Right cardiac atrium (tissue), 5 donors: ENCODE measurements around the gene PLS1. TPM values are rescaled to one million over a fixed set of nuclear protein-coding genes. Genes with fewer than 3 reads are reported as not detected.

ENCODE experiments used
- ATAC-seq, 2 donors: fragments of 200-7000 bp; cut with Tn5 transposase; one replicate each; pipeline versions ENCODE4 v1.8.0 to v1.9.1; 2020; ENCODE audit warnings: moderate library complexity in 2 of 2, mild to moderate bottlenecking in 1 of 2
- DNase-seq, 3 donors: peaks; one replicate each; pipeline ENCODE4 v3.0.0-alpha.2; 2020
- H3K27ac ChIP-seq: one replicate; pipeline ENCODE4 v1.5.1; 2013; ENCODE audit warnings: mild to moderate bottlenecking, low read length, control low read depth, moderate library complexity
- H3K27me3 ChIP-seq: one replicate; pipeline ENCODE4 v1.6.1; 2013; ENCODE audit not compliant: control insufficient read depth, insufficient read depth
- H3K4me1 ChIP-seq: one replicate; pipeline ENCODE4 v1.6.1; 2013; ENCODE audit warnings: low read length; ENCODE audit not compliant: control insufficient read depth, insufficient read depth
- H3K4me3 ChIP-seq: one replicate; pipeline ENCODE4 v1.5.1; 2013; ENCODE audit warnings: low read length, control low read depth
- H3K9me3 ChIP-seq: one replicate; pipeline ENCODE4 v1.6.1; 2013; ENCODE audit warnings: low read length; ENCODE audit not compliant: control insufficient read depth
- WGBS: extraction: QIAGEN DNeasy Blood & Tissue Kit; methylation state at CpG from one replicate; pipeline ENCODE4 v1.1.7; 2013; 5-methylcytosine and 5-hydroxymethylcytosine counted together
- intact Hi-C, 4 donors: fragments of 100-400 bp; cut with DNase I; formaldehyde crosslinking; loops; one replicate each; pipeline versions ENCODE4 v1.11.0 to v1.14.0; 2022 to 2023
- polyA plus RNA-seq: library from polyadenylated mRNA; stranded (reverse); fragments of 200-250 nt; gene quantifications from one replicate; pipeline ENCODE4 v1.2.3, GENCODE V29; 2013
- total RNA-seq, 4 donors: library from RNA; stranded (reverse); fragmentation: NEBNext Ultra II Directional; extraction: Animal tissue kit (Norgen Biotek cat#: 25700); gene quantifications; one replicate each; pipeline ENCODE4 v1.2.1, GENCODE V29; 2021
- donor health status: healthy with polysubstance abuse.
- donor health status: DM: no; HTN: yes; CAD: no.
- donor health status: DM: no; HTN: no; CAD: no.
- donor health status: DM: no; HTN: yes; CAD: no; lungs with severe emphysema.
- donor health status: DM: yes; HTN: yes; CAD: no.

The PLS1 gene
- total and polyA plus RNA-seq, 5 donors = 0.66 to 2.4 (median 1.3) TPM

DNA sequence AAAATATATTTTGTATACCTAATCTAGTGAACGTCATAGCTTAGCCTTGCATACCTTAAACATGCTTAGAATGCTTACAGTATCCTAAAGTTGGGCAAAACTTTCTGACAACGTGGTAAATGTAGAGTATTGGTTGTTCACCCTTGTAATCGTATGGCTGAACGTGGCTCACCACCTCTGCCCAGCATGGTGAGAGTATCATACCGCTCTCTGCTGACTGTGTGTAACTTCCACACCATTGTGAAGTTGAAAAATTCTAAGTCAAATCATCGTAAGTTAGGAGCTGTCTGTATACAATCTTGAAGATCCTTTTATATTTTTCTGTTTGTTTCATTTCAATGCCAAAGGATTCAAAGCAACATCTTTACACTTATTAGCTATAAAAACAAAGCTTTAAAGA lies 64.2 kb downstream of the PLS1 start:
- Histone ChIP-seq H3K9me3 (no peaks in the 10 kb centered on the region), H3K4me1 (no peaks in the 10 kb centered on the region), H3K27me3 (no peaks in the 10 kb centered on the region), H3K27ac (no peak overlapping the region), H3K4me3 (no peak overlapping the region)
- intact Hi-C loops = no loop called here
- no peak for DNase-seq
- WGBS = 64% methylated on average over 6 of the region's 6 CpGs
- ATAC-seq = no peak

DNA sequence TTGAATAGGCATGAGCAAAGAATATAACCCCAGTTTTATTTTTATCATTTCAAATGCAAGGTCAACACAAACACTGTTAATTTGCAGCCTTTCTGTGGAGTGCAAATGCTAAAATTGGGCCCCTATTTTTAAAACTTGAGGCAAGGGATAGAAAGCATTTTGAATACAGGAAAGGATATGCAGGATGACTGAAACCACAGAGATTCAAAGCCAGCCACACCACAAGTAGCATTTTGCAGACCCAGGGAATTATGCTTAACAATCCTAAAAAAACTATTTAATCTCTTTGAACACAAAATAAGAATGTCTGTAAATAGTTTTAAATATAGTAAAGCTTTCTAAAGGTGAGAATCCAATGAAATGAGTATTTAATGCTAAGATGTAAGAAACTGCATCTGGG lies 64.7 kb downstream of the PLS1 start:
- H3K4me3 ChIP-seq = no peak overlapping the region
- no peak for ATAC-seq
- no peaks in the 10 kb centered on the region for H3K9me3 ChIP-seq
- no peaks in the 10 kb centered on the region for H3K4me1 ChIP-seq
- intact Hi-C loops = no loop called here
- no peak overlapping the region for H3K27ac ChIP-seq
- H3K27me3 ChIP-seq = no peaks in the 10 kb centered on the region
- DNase-seq = no peak

DNA sequence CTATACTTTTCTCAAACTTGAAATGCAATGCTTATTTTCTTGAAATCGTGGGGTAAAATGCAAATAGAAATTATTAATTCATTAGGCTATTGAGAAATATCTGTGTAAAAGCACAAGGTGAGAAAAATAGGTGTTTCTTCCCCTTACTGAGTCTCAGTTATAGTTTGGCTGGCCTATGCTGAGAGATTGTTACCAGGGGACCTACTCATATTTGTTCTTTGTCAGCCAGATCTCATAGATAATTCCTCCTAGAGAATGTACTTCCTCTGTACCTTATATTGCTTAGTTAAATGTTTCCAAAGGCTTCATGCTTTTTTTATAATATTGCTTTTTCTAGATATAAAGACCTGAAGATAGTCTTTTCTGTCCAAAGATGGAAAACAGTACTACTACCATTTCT lies 67.7 kb downstream of the PLS1 start:
- ATAC-seq (no peak), DNase-seq (no peak)
- intact Hi-C loops = no loop called here
- WGBS = 76% methylated on average over 1 of the region's 1 CpG
- Histone ChIP-seq H3K4me1 (no peaks in the 10 kb centered on the region), H3K9me3 (no peaks in the 10 kb centered on the region), H3K27ac (no peak overlapping the region), H3K4me3 (no peak overlapping the region), H3K27me3 (no peaks in the 10 kb centered on the region)

DNA sequence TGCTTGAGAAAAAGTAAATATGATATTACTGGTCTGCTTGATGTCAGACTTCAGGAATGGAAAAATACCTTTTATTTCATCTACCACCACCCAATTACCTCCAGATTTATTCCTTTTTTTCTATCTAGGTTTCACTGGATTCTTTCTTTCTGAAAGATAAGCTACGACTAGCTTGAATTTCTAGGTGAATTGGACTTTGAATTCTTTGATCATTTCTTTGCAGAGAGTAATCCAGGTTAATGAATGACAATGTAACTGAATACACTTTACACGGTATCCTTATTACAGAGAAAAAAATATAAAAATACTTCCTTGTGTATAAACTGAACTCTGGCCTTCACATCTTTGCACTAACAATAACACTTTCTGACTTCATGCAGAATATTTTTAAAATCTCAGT lies 68.1 kb downstream of the PLS1 start:
- Histone ChIP-seq H3K9me3 (no peaks in the 10 kb centered on the region), H3K27ac (no peak overlapping the region), H3K4me1 (no peaks in the 10 kb centered on the region), H3K4me3 (no peak overlapping the region), H3K27me3 (no peaks in the 10 kb centered on the region)
- no peak for ATAC-seq
- no peak for DNase-seq
- intact Hi-C loops = no loop called here
- WGBS = 71% methylated on average over 2 of the region's 2 CpGs

DNA sequence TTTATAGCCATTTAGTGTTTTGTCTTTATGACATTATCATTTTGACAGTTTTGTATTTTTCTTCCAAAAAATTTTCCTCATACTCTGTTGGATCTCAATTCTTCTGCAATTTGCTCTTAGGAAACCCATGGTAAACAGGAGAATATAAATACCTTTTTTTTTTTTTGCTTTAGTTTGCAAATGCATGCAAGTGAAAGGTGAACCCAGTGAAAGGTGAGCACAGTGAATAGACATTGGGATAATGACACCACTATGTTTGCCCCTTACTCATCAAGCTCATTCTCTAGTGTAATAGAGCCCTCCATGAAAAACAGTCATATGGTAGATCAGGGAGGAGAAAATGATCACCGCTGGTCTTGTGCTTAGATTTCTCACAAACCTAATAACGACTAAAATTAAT lies 68.6 kb downstream of the PLS1 start:
- Histone ChIP-seq H3K4me3 (no peak overlapping the region), H3K27ac (no peak overlapping the region), H3K9me3 (no peaks in the 10 kb centered on the region), H3K27me3 (no peaks in the 10 kb centered on the region), H3K4me1 (no peaks in the 10 kb centered on the region)
- 72% methylated on average over 2 of the region's 2 CpGs for WGBS
- intact Hi-C loops = no loop called here
- ATAC-seq = no peak
- DNase-seq = no peak

DNA sequence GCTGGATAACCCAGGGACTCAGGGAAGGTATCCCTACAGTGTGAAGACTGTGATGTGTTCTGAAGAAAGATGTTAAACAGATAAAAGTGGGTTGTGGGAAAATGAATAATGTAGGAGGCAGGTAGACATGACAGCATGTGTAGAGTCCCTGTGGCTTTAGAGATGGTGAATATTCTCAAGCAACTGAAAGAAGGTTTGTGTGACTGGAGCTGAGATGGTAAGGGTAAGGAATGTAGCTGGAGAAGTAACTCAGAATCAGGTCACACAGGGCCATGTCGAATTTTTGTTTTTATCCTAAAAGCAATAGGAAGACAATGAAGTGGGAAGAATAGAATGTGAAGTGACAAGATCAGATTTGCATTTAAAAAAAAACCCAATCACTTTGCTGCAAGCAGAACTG lies 73.9 kb downstream of the PLS1 start:
- no peaks in the 10 kb centered on the region for H3K9me3 ChIP-seq
- no peak for DNase-seq
- WGBS = 40% methylated on average over 1 of the region's 1 CpG
- no peak for ATAC-seq
- no peaks in the 10 kb centered on the region for H3K27me3 ChIP-seq
- intact Hi-C loops = no loop called here
- H3K4me1 ChIP-seq = no peaks in the 10 kb centered on the region
- no peak overlapping the region for H3K27ac ChIP-seq
- H3K4me3 ChIP-seq = no peak overlapping the region

DNA sequence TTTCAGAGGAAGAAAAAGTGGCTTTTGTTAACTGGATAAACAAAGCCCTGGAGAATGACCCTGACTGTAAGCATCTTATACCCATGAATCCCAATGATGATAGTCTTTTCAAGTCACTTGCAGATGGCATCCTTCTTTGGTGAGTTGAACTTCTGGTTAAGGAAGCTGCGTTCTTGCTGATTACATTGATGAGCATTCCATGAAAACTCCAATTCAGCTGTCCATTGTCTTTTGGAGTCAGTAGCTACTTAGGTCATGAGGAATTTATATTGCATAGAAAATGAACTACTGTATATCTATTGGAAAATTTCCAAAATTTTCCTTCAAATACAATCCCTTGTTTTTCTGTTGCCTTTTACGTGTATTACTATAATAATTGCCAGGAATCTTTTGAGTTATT lies 80.0 kb downstream of the PLS1 start:
- ATAC-seq (no peak), DNase-seq (no peak)
- 43% methylated on average over 2 of the region's 2 CpGs for WGBS
- Histone ChIP-seq H3K27me3 (no peaks in the 10 kb centered on the region), H3K9me3 (no peaks in the 10 kb centered on the region), H3K4me3 (no peak overlapping the region), H3K27ac (no peak overlapping the region), H3K4me1 (no peaks in the 10 kb centered on the region)
- intact Hi-C loops = no loop called here

DNA sequence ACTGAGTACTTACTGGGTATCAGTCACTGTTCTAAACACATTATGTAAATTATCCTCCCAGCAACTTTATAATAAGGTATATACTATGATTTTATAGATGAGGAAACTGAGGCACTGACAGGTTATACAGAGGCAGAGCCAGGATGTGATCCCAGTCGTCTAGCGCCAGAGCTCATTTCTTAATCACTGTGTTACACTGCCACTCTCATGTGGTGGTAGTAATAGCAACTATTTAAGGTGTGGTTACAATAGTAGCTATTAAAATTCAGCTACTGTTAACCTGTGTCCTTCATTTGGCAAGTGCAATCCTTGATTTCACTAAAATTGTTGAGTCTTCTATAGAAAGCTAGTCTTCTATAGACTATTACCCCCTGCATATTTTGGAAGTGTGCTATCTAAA lies 84.5 kb downstream of the PLS1 start:
- Histone ChIP-seq H3K9me3 (no peaks in the 10 kb centered on the region), H3K4me3 (no peak overlapping the region), H3K27ac (no peak overlapping the region), H3K27me3 (no peaks in the 10 kb centered on the region), H3K4me1 (no peaks in the 10 kb centered on the region)
- intact Hi-C loops = no loop called here
- WGBS = 73% methylated on average over 2 of the region's 2 CpGs
- DNase-seq = no peak
- no peak for ATAC-seq

DNA sequence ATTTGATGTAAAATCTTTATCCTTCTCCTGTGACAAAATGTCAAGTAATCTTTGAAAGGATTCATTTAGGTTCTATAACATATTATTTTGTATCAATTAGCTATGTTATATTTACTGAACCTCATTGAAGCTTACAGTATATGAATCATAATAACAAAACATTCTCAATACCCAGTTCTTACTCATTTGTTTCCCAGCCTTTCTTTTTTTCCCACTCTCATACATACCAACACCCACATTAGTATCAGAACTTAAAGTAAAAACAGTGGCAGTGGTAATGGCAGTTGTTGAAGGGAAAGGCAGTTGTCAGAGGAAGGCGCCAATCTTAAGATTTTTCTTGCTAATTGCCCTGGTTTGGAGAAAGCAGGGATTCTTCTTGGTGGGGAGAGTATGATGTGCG lies 94.4 kb downstream of the PLS1 start:
- no peak for DNase-seq
- WGBS = 89% methylated on average over 2 of the region's 2 CpGs
- Histone ChIP-seq H3K27ac (no peak overlapping the region), H3K27me3 (no peaks in the 10 kb centered on the region), H3K4me3 (no peak overlapping the region), H3K4me1 (no peaks in the 10 kb centered on the region), H3K9me3 (no peaks in the 10 kb centered on the region)
- no peak for ATAC-seq
- intact Hi-C loops = no loop called here

DNA sequence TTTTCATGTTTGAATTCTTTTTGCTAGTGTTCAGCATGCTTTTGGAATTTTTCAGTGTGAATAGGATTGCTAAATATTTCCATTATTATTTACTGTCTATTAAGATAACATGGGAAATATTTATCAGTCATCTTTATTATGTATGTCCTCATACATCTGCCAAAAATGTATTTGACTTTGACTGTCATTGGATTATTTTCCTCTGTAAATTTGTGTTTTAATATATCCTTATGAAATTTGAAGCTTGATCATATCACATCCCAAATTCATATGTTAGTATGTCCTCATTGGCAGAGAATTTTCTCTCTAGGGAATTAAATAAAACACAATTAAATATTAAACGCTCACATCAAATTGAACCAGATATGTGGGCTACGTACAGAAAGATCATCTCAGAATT lies 95.3 kb downstream of the PLS1 start:
- Histone ChIP-seq H3K4me1 (no peaks in the 10 kb centered on the region), H3K9me3 (no peaks in the 10 kb centered on the region), H3K27ac (no peak overlapping the region), H3K4me3 (no peak overlapping the region), H3K27me3 (no peaks in the 10 kb centered on the region)
- no peak for ATAC-seq
- intact Hi-C loops = no loop called here
- DNase-seq = no peak
- WGBS = 70% methylated on average over 2 of the region's 2 CpGs

DNA sequence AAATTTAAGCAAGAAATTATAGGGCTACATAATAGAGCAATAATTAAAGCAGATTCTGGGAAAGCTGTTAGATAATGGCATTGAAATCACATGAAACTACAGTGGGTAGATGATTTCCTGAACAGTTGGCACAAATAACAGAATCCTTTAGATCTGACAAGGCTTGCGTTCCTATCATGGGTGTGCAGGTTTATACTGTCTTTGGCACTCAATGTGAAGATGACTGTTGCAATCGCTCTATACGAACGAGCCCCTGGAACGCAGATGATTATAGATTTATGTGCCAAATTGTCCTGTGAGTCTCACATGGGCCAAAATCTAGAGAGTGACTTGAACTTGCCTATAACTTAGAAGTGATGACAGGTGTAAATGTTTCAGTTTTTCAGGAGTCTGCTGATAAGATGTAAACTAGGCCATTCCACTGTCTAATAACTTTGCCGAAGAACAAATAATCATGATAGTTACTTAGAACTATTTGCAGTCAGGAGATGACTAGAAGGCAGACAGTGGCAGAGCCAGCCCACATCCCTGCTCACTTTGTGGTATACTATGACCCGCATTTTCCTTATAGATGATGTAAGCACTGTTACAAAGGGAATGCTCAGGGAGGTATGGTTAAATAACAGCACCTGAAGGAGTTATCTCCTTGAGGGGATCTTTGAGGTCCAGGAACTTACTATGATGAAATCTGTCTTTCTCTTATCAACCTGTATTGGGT lies 97.1 kb downstream of the PLS1 start:
- 65% methylated on average over 7 of the region's 7 CpGs for WGBS
- no peaks in the 10 kb centered on the region for H3K4me1 ChIP-seq

DNA sequence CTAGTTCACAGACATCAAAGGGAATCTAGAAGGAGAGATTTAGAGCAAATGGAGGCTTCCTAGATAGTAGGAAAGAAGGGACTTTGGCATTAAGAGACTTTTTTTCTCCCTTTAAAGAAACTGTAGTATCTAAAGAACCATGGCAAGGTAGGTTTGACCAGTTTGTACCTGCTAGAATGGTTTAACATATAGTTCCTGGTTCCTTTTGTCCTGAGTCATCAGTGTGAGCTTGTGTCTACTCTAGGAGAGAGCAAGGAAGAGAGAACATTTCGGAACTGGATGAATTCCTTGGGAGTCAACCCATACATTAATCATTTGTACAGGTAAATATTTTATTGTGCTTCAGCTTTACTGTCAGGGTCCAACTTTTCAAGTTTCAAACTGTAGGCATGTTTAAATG lies 98.0 kb downstream of the PLS1 start:
- intact Hi-C loops = no loop called here
- DNase-seq (no peak), ATAC-seq (no peak)
- Histone ChIP-seq H3K27ac (no peak overlapping the region), H3K4me1 (no peaks in the 10 kb centered on the region), H3K9me3 (no peaks in the 10 kb centered on the region), H3K4me3 (no peak overlapping the region), H3K27me3 (no peaks in the 10 kb centered on the region)
- 97% methylated on average over 1 of the region's 1 CpG for WGBS

More for the DNA sequence above, 97.1 kb downstream of the PLS1 start:
- intact Hi-C loops = no loop called here
- H3K9me3 ChIP-seq = no peaks in the 10 kb centered on the region
- H3K4me3 ChIP-seq = no peak overlapping the region
- no peaks in the 10 kb centered on the region for H3K27me3 ChIP-seq
- no peak overlapping the region for H3K27ac ChIP-seq
- DNase-seq (no peak), ATAC-seq (no peak)
